Stomach (tissue), 9 donors: ENCODE results near the gene ANKRD44. TPM values are rescaled to one million over a fixed set of nuclear protein-coding genes. Genes with fewer than 3 reads are reported as not detected.

Experiments used
- DNase-seq, 2 donors: peaks; one replicate each; pipeline versions ENCODE4 v3.0.0 to v3.0.0-alpha.2; 2013 to 2019
- H3K27ac ChIP-seq, 5 donors: fragments of 200-600 bp in 4 of 5; sonication (generic) in 4 of 5; one replicate each; pipeline ENCODE4 v1.5.1; 2013 to 2019; ENCODE audit warnings: mild to moderate bottlenecking in 1 of 5, moderate library complexity in 1 of 5
- H3K27me3 ChIP-seq, 3 donors: fragments of 200-600 bp; sonication (generic); one replicate each; pipeline ENCODE4 v1.5.1; 2017 to 2019; ENCODE audit warnings: mixed run types in 1 of 3
- H3K36me3 ChIP-seq, 4 donors: fragments of 200-600 bp; sonication (generic); 1 replicate in 3 of 4; 2 replicates in 1 of 4; pipeline ENCODE4 v1.5.1; 2016 to 2019
- H3K4me1 ChIP-seq, 4 donors: fragments of 200-600 bp; sonication (generic); one replicate each; pipeline ENCODE4 v1.5.1; 2016 to 2019
- H3K4me3 ChIP-seq, 4 donors: fragments of 200-600 bp; sonication (generic) in 3 of 4; one replicate each; pipeline ENCODE4 v1.5.1; 2016 to 2019; ENCODE audit warnings: mild to moderate bottlenecking in 1 of 4
- H3K9me3 ChIP-seq, 4 donors: fragments of 200-600 bp; sonication (generic); one replicate each; pipeline ENCODE4 v1.5.1; 2016 to 2019
- CTCF ChIP-seq, 7 experiments: fragments of 450-650 bp in 4 of 7; fragments of 200-600 bp in 3 of 7; sonication (generic) in 3 of 7; IDR thresholded peaks; one replicate each; pipeline ENCODE4 v1.5.1; 2016 to 2019; ENCODE audit warnings: antibody characterized with exemption in 7 of 7, control low read depth in 2 of 7, mild to moderate bottlenecking in 1 of 7
- EP300 ChIP-seq: sonication (generic); formaldehyde crosslinking; IDR thresholded peaks from one replicate; pipeline ENCODE4 v1.6.1; 2017; ENCODE audit warnings: antibody characterized with exemption
- POLR2A ChIP-seq, 4 donors: fragments of 450-650 bp; IDR thresholded peaks; one replicate each; pipeline ENCODE4 v1.6.1; 2016; ENCODE audit warnings: antibody characterized with exemption in 4 of 4, control low read depth in 2 of 4, mild to moderate bottlenecking in 1 of 4, moderate library complexity in 1 of 4
- POLR2AphosphoS5 ChIP-seq, 3 donors: sonication (generic); formaldehyde crosslinking; IDR thresholded peaks; one replicate each; pipeline ENCODE4 v1.6.1; 2016; ENCODE audit warnings: antibody characterized with exemption in 3 of 3
- WGBS, 5 donors: extraction: QIAGEN DNeasy Blood & Tissue Kit in 3 of 5; methylation state at CpG; one replicate each; pipeline versions ENCODE4 v1.1.5 to v1.1.7; 2013 to 2018; 5-methylcytosine and 5-hydroxymethylcytosine counted together
- intact Hi-C: fragments of 100-400 bp; cut with DNase I; formaldehyde crosslinking; loops from one replicate; pipeline ENCODE4 v1.15.1; 2023; ENCODE audit warnings: low total_unique reads
- polyA plus RNA-seq, 3 donors: library from polyadenylated mRNA; stranded (reverse); fragments of 200-250 nt; gene quantifications; one replicate each; pipeline ENCODE4 v1.2.3, GENCODE V29; 2013
- total RNA-seq, 5 donors: library from RNA; depleted of rRNA; stranded (reverse); fragments of >200 nt; gene quantifications; one replicate each; pipeline versions ENCODE4 v1.1.0 to v1.2.3, GENCODE V29; 2014 to 2016
- donor health status: healthy with polysubstance abuse.
- donor health status: Bipolar disorder and iron deficiency.
- donor health status: healthy.

Gene ANKRD44
- total and polyA plus RNA-seq, 8 donors: 1.2 to 58.4 (median 7.0) TPM

GRCh38 chr2:197055045-197055444 is 255.5 kb downstream of the ANKRD44 start:
- Histone ChIP-seq H3K27ac (no peak overlapping the region), H3K4me1 (peaks cover 0 to 7% (median 0%) of the 10 kb centered on the region in 4 donors), H3K36me3 (peaks cover 4 to 22% (median 12%) of the 10 kb centered on the region in 4 donors), H3K9me3 (peaks cover 0 to 18% (median 11%) of the 10 kb centered on the region in 4 donors), H3K27me3 (no peaks in the 10 kb centered on the region), H3K4me3 (no peak overlapping the region)
- intact Hi-C loops: no loop called here
- no peak for DNase-seq
- TF ChIP-seq CTCF (IDR thresholded peaks at IDR 0.05) (no peak), EP300 (no peak), POLR2AphosphoS5 (IDR thresholded peaks at IDR 0.05) (no peak), POLR2A (IDR thresholded peaks at IDR 0.05) (no peak)

GRCh38 chr2:197054437-197054836 is 256.1 kb downstream of the ANKRD44 start:
- TF ChIP-seq POLR2A (IDR thresholded peaks at IDR 0.05): no peak
- no peak for TF ChIP-seq POLR2AphosphoS5 (IDR thresholded peaks at IDR 0.05)
- TF ChIP-seq EP300: no peak
- no peak for TF ChIP-seq CTCF (IDR thresholded peaks at IDR 0.05)
- DNase-seq: no peak
- WGBS, 5 donors: 83 to 97% (median 90%) methylated on average over 1 of the region's 1 CpG
- no peak overlapping the region for H3K4me3 ChIP-seq
- intact Hi-C loops: no loop called here
- H3K27ac ChIP-seq: no peak overlapping the region
- no peaks in the 10 kb centered on the region for H3K27me3 ChIP-seq
- peaks cover 0 to 7% (median 0%) of the 10 kb centered on the region in 4 donors for H3K4me1 ChIP-seq
- peaks cover 0 to 18% (median 11%) of the 10 kb centered on the region in 4 donors for H3K9me3 ChIP-seq
- peaks cover 0 to 19% (median 12%) of the 10 kb centered on the region in 4 donors for H3K36me3 ChIP-seq

GRCh38 chr2:197052356-197052755 is 258.2 kb downstream of the ANKRD44 start:
- 54 to 66% (median 58%) methylated on average over 4 of the region's 4 CpGs for WGBS, 5 donors
- peak in 1 of 2 donors; percentile 23 for DNase-seq
- no peaks in the 10 kb centered on the region for H3K27me3 ChIP-seq
- H3K9me3 ChIP-seq: peaks cover 0 to 18% (median 11%) of the 10 kb centered on the region in 4 donors
- intact Hi-C loops: no loop called here
- peaks cover 0 to 19% (median 10%) of the 10 kb centered on the region in 4 donors for H3K36me3 ChIP-seq
- no peak overlapping the region for H3K27ac ChIP-seq
- H3K4me3 ChIP-seq: no peak overlapping the region
- H3K4me1 ChIP-seq: peaks cover 0 to 7% (median 0%) of the 10 kb centered on the region in 4 donors
- no peak for TF ChIP-seq EP300
- TF ChIP-seq CTCF (IDR thresholded peaks at IDR 0.05): no peak
- no peak for TF ChIP-seq POLR2A (IDR thresholded peaks at IDR 0.05)
- no peak for TF ChIP-seq POLR2AphosphoS5 (IDR thresholded peaks at IDR 0.05)

- H3K4me3 ChIP-seq: no peak overlapping the region
- no peaks in the 10 kb centered on the region for H3K9me3 ChIP-seq
- TF ChIP-seq CTCF (IDR thresholded peaks at IDR 0.05) (no peak), EP300 (no peak), POLR2A (IDR thresholded peaks at IDR 0.05) (no peak), POLR2AphosphoS5 (IDR thresholded peaks at IDR 0.05) (no peak)
- H3K4me1 ChIP-seq: no peaks in the 10 kb centered on the region
- no peaks in the 10 kb centered on the region for H3K27me3 ChIP-seq
- intact Hi-C loops: no loop called here
- H3K27ac ChIP-seq: no peak overlapping the region
- no peaks in the 10 kb centered on the region for H3K36me3 ChIP-seq
- DNase-seq: no peak
Measured at GRCh38 chr2:197045115-197045514, 265.5 kb downstream of the ANKRD44 start.
